Measurements from ENCODE around the gene ALPG. TPM values are rescaled to one million over a fixed set of nuclear protein-coding genes. Genes with fewer than 3 reads are reported as not detected.
"Not testable (repeated sequence)": the region's sequence is repeated elsewhere in the genome, so short reads cannot be mapped to it uniquely, and the experiment has no call there.

ALPG gene
- polyA plus RNA-seq, 1 donor = not detected

- H3K27ac ChIP-seq (ENCODE audit: low read length) = no peak overlapping the region
- no CpG with 5 or more reads among the region's 13 CpGs for WGBS (ENCODE audit: insufficient coverage, low lambda C conversion rate)
- H3K36me3 ChIP-seq (ENCODE audit: control insufficient read depth, insufficient read depth, low read length) = no peaks in the 10 kb centered on the region
- peaks cover 4% of the 10 kb centered on the region for H3K4me1 ChIP-seq (ENCODE audit: control insufficient read depth, insufficient read depth, low read length)
- no peak for DNase-seq
- H3K9me3 ChIP-seq (ENCODE audit: control insufficient read depth, low read depth, low read length) = no peaks in the 10 kb centered on the region
- no peaks in the 10 kb centered on the region for H3K27me3 ChIP-seq (ENCODE audit: control insufficient read depth, insufficient read depth, low read length)
- H3K4me3 ChIP-seq (ENCODE audit: low read length) = no peak overlapping the region
Observed at GRCh38 chr2:232367591-232368233, 38.9 kb upstream of the ALPG start.

- Histone ChIP-seq H3K4me1 (ENCODE audit: control insufficient read depth, insufficient read depth, low read length) (peaks cover 4% of the 10 kb centered on the region), H3K27me3 (ENCODE audit: control insufficient read depth, insufficient read depth, low read length) (no peaks in the 10 kb centered on the region), H3K4me3 (ENCODE audit: low read length) (no peak overlapping the region), H3K36me3 (ENCODE audit: control insufficient read depth, insufficient read depth, low read length) (no peaks in the 10 kb centered on the region), H3K9me3 (ENCODE audit: control insufficient read depth, low read depth, low read length) (no peaks in the 10 kb centered on the region), H3K27ac (ENCODE audit: low read length) (no peak overlapping the region)
- no peak for DNase-seq
- no CpG with 5 or more reads among the region's 15 CpGs for WGBS (ENCODE audit: insufficient coverage, low lambda C conversion rate)
Observed at GRCh38 chr2:232368311-232368731, 38.3 kb upstream of the ALPG start.

DNA sequence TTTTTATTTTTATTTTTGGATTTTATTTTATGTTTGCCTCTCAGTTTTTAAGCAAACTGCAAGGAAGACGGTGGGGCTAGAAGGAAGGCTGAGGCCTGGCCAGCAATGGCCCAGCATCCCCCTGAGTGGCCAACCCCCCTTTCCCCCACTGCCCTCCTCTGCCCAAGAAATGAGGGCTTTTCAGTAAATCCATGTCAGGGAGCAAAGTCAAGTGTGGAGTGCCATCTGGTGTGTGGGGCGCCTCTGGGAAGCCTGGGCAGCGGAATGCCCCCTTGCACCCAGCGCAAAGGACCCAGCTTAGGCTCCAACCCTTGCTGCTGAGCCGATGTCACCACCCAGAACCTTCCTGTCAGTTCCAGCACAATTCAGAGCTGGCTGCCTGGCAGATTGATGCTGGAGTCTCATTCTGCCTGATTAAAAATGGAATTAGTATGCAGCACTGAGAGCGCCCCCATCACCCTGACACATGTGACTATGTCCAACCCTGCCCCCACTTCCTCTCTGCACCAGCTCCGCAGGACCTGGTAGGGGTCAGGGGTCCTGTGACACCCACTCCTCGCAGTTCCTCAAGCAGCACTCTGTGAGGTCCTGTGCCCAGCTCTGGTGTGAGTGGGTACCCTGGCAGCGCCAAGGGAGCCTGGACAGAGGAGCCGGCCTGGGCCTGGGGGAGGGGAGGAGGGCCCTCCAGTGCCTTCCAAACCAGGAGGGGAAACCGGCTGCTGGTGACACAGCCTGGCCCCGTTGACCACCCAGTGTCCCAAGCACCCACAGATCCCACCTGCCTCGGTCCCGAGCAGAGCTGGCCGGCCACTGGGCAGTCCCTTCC, 37.3 kb upstream of the ALPG start:
- Histone ChIP-seq H3K9me3 (ENCODE audit: control insufficient read depth, low read depth, low read length) (no peaks in the 10 kb centered on the region), H3K27ac (ENCODE audit: low read length) (no peak overlapping the region), H3K4me3 (ENCODE audit: low read length) (no peak overlapping the region), H3K27me3 (ENCODE audit: control insufficient read depth, insufficient read depth, low read length) (no peaks in the 10 kb centered on the region), H3K36me3 (ENCODE audit: control insufficient read depth, insufficient read depth, low read length) (no peaks in the 10 kb centered on the region), H3K4me1 (ENCODE audit: control insufficient read depth, insufficient read depth, low read length) (peaks cover 4% of the 10 kb centered on the region)
- WGBS (ENCODE audit: insufficient coverage, low lambda C conversion rate) = no CpG with 5 or more reads among the region's 15 CpGs
- DNase-seq = no peak

DNA sequence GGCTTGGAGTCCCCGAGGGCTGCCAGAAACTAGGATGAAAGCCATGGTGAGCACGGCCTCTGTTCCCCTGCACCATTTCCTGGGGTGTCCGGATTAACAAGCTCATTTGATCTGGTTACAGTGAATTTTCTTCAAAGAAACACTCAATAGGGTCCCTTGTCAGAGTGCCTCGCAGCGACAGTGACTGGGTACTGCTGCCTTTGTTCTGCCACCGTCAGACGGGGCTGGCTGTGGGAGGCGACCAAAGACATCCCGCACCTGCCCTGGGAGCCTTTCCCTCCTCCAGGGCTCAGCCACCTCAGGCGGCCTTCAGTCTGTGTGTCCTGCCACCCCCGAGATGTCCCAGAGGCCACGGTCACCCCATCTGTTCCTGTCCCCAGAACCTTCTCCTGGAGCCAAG, 36.6 kb upstream of the ALPG start:
- not testable (repeated sequence) for DNase-seq; H3K4me1 ChIP-seq (ENCODE audit: control insufficient read depth, insufficient read depth, low read length); H3K27ac ChIP-seq (ENCODE audit: low read length); H3K9me3 ChIP-seq (ENCODE audit: control insufficient read depth, low read depth, low read length); H3K4me3 ChIP-seq (ENCODE audit: low read length); H3K27me3 ChIP-seq (ENCODE audit: control insufficient read depth, insufficient read depth, low read length); H3K36me3 ChIP-seq (ENCODE audit: control insufficient read depth, insufficient read depth, low read length)
- WGBS (ENCODE audit: insufficient coverage, low lambda C conversion rate) = no CpG with 5 or more reads among the region's 12 CpGs

GRCh38 chr2:232372231-232373208, 34.1 kb upstream of the ALPG start:
- H3K27me3 ChIP-seq (ENCODE audit: control insufficient read depth, insufficient read depth, low read length) = no peaks in the 10 kb centered on the region
- WGBS (ENCODE audit: insufficient coverage, low lambda C conversion rate) = no CpG with 5 or more reads among the region's 18 CpGs
- H3K4me1 ChIP-seq (ENCODE audit: control insufficient read depth, insufficient read depth, low read length) = no peaks in the 10 kb centered on the region
- H3K36me3 ChIP-seq (ENCODE audit: control insufficient read depth, insufficient read depth, low read length) = no peaks in the 10 kb centered on the region
- no peak overlapping the region for H3K27ac ChIP-seq (ENCODE audit: low read length)
- no peak overlapping the region for H3K4me3 ChIP-seq (ENCODE audit: low read length)
- no peak for DNase-seq
- no peaks in the 10 kb centered on the region for H3K9me3 ChIP-seq (ENCODE audit: control insufficient read depth, low read depth, low read length)

DNA sequence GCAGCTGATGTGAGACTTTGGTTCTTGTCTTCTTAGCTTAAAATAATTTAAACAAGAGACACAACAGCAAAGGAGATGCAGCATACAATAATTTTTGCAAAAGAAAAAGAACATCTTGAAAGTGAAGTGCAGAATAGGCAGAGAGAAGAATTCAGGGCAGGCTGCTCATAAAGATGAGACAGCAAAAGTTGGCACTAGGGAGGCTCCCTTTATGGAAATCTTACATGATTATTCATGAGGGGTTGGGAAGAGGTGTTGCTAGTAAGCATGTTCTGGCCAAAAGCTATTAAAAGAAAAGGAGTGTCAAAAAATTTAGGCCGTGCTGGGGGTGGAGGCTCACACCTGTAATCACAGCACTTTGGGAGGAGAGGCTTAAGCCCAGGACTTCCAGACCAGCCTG, 32.3 kb upstream of the ALPG start:
- no peak overlapping the region for H3K4me3 ChIP-seq (ENCODE audit: low read length)
- no peak for DNase-seq
- H3K36me3 ChIP-seq (ENCODE audit: control insufficient read depth, insufficient read depth, low read length) = no peaks in the 10 kb centered on the region
- H3K27ac ChIP-seq (ENCODE audit: low read length) = no peak overlapping the region
- no peaks in the 10 kb centered on the region for H3K27me3 ChIP-seq (ENCODE audit: control insufficient read depth, insufficient read depth, low read length)
- H3K9me3 ChIP-seq (ENCODE audit: control insufficient read depth, low read depth, low read length) = no peaks in the 10 kb centered on the region
- H3K4me1 ChIP-seq (ENCODE audit: control insufficient read depth, insufficient read depth, low read length) = no peaks in the 10 kb centered on the region
- no CpG with 5 or more reads among the region's 1 CpG for WGBS (ENCODE audit: insufficient coverage, low lambda C conversion rate)

DNA sequence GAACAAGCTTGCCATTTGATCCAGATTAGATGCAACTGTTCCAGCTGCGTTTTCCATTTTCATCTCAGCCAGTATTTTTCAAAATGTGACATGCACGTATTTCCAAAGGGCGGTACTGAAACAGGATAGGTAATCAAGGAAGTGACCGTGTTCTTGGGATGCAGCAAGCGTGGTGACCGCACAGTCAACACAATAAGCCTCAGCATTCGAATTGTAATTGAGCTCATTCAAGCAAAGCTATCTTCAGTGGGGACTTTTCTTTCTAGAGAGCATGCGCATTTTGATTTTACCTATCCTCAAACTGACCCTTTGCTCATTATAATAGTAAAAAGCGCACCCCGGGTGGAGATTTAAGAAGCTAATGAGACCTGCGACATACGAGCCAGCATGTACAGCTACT, 31.5 kb upstream of the ALPG start:
- no peak overlapping the region for H3K4me3 ChIP-seq (ENCODE audit: low read length)
- no peaks in the 10 kb centered on the region for H3K4me1 ChIP-seq (ENCODE audit: control insufficient read depth, insufficient read depth, low read length)
- DNase-seq = no peak
- H3K9me3 ChIP-seq (ENCODE audit: control insufficient read depth, low read depth, low read length) = no peaks in the 10 kb centered on the region
- H3K36me3 ChIP-seq (ENCODE audit: control insufficient read depth, insufficient read depth, low read length) = no peaks in the 10 kb centered on the region
- no peak overlapping the region for H3K27ac ChIP-seq (ENCODE audit: low read length)
- H3K27me3 ChIP-seq (ENCODE audit: control insufficient read depth, insufficient read depth, low read length) = no peaks in the 10 kb centered on the region
- WGBS (ENCODE audit: insufficient coverage, low lambda C conversion rate) = no CpG with 5 or more reads among the region's 12 CpGs

GRCh38 chr2:232376260-232376659, 30.4 kb upstream of the ALPG start:
- no peak overlapping the region for H3K27ac ChIP-seq (ENCODE audit: low read length)
- no peak for DNase-seq
- no CpG with 5 or more reads among the region's 4 CpGs for WGBS (ENCODE audit: insufficient coverage, low lambda C conversion rate)
- no peak overlapping the region for H3K4me3 ChIP-seq (ENCODE audit: low read length)
- no peaks in the 10 kb centered on the region for H3K4me1 ChIP-seq (ENCODE audit: control insufficient read depth, insufficient read depth, low read length)
- no peaks in the 10 kb centered on the region for H3K36me3 ChIP-seq (ENCODE audit: control insufficient read depth, insufficient read depth, low read length)
- peaks cover 2% of the 10 kb centered on the region for H3K27me3 ChIP-seq (ENCODE audit: control insufficient read depth, insufficient read depth, low read length)
- H3K9me3 ChIP-seq (ENCODE audit: control insufficient read depth, low read depth, low read length) = no peaks in the 10 kb centered on the region

GRCh38 chr2:232376713-232377112, 29.9 kb upstream of the ALPG start:
- H3K27ac ChIP-seq (ENCODE audit: low read length) = no peak overlapping the region
- no CpG with 5 or more reads among the region's 7 CpGs for WGBS (ENCODE audit: insufficient coverage, low lambda C conversion rate)
- H3K36me3 ChIP-seq (ENCODE audit: control insufficient read depth, insufficient read depth, low read length) = no peaks in the 10 kb centered on the region
- peaks cover 6% of the 10 kb centered on the region for H3K27me3 ChIP-seq (ENCODE audit: control insufficient read depth, insufficient read depth, low read length)
- no peaks in the 10 kb centered on the region for H3K9me3 ChIP-seq (ENCODE audit: control insufficient read depth, low read depth, low read length)
- H3K4me1 ChIP-seq (ENCODE audit: control insufficient read depth, insufficient read depth, low read length) = no peaks in the 10 kb centered on the region
- DNase-seq = no peak
- H3K4me3 ChIP-seq (ENCODE audit: low read length) = no peak overlapping the region

- Histone ChIP-seq H3K36me3 (ENCODE audit: control insufficient read depth, insufficient read depth, low read length) (no peaks in the 10 kb centered on the region), H3K4me1 (ENCODE audit: control insufficient read depth, insufficient read depth, low read length) (no peaks in the 10 kb centered on the region), H3K4me3 (ENCODE audit: low read length) (no peak overlapping the region), H3K27me3 (ENCODE audit: control insufficient read depth, insufficient read depth, low read length) (peaks cover 12% of the 10 kb centered on the region), H3K9me3 (ENCODE audit: control insufficient read depth, low read depth, low read length) (no peaks in the 10 kb centered on the region), H3K27ac (ENCODE audit: low read length) (no peak overlapping the region)
- DNase-seq = no peak
- no CpG with 5 or more reads among the region's 7 CpGs for WGBS (ENCODE audit: insufficient coverage, low lambda C conversion rate)
Observed at GRCh38 chr2:232377319-232377718, 29.3 kb upstream of the ALPG start.

All from large intestine (tissue), 3 donors.